ENCODE data around the gene BHLHE40. TPM values are rescaled to one million over a fixed set of nuclear protein-coding genes. Genes with fewer than 3 reads are reported as not detected.

The BHLHE40 gene
- total and polyA plus RNA-seq, 2 of the 8 experiments (the other 6 are each of a cell fraction or from before 2014, with no cell fraction given), result 1.5 to 2.2 TPM

- TF ChIP-seq CHD2 (IDR thresholded peaks at IDR 0.05; ENCODE audit: low read length) (no peak), KDM1A (IDR thresholded peaks at IDR 0.05; ENCODE audit: borderline replicate concordance, low read length) (no peak), JUND (IDR thresholded peaks at IDR 0.05; ENCODE audit: low read length) (no peak), SIRT6 (IDR thresholded peaks at IDR 0.05; ENCODE audit: low read length) (no peak)
- TF ChIP-seq, protein P1, sequence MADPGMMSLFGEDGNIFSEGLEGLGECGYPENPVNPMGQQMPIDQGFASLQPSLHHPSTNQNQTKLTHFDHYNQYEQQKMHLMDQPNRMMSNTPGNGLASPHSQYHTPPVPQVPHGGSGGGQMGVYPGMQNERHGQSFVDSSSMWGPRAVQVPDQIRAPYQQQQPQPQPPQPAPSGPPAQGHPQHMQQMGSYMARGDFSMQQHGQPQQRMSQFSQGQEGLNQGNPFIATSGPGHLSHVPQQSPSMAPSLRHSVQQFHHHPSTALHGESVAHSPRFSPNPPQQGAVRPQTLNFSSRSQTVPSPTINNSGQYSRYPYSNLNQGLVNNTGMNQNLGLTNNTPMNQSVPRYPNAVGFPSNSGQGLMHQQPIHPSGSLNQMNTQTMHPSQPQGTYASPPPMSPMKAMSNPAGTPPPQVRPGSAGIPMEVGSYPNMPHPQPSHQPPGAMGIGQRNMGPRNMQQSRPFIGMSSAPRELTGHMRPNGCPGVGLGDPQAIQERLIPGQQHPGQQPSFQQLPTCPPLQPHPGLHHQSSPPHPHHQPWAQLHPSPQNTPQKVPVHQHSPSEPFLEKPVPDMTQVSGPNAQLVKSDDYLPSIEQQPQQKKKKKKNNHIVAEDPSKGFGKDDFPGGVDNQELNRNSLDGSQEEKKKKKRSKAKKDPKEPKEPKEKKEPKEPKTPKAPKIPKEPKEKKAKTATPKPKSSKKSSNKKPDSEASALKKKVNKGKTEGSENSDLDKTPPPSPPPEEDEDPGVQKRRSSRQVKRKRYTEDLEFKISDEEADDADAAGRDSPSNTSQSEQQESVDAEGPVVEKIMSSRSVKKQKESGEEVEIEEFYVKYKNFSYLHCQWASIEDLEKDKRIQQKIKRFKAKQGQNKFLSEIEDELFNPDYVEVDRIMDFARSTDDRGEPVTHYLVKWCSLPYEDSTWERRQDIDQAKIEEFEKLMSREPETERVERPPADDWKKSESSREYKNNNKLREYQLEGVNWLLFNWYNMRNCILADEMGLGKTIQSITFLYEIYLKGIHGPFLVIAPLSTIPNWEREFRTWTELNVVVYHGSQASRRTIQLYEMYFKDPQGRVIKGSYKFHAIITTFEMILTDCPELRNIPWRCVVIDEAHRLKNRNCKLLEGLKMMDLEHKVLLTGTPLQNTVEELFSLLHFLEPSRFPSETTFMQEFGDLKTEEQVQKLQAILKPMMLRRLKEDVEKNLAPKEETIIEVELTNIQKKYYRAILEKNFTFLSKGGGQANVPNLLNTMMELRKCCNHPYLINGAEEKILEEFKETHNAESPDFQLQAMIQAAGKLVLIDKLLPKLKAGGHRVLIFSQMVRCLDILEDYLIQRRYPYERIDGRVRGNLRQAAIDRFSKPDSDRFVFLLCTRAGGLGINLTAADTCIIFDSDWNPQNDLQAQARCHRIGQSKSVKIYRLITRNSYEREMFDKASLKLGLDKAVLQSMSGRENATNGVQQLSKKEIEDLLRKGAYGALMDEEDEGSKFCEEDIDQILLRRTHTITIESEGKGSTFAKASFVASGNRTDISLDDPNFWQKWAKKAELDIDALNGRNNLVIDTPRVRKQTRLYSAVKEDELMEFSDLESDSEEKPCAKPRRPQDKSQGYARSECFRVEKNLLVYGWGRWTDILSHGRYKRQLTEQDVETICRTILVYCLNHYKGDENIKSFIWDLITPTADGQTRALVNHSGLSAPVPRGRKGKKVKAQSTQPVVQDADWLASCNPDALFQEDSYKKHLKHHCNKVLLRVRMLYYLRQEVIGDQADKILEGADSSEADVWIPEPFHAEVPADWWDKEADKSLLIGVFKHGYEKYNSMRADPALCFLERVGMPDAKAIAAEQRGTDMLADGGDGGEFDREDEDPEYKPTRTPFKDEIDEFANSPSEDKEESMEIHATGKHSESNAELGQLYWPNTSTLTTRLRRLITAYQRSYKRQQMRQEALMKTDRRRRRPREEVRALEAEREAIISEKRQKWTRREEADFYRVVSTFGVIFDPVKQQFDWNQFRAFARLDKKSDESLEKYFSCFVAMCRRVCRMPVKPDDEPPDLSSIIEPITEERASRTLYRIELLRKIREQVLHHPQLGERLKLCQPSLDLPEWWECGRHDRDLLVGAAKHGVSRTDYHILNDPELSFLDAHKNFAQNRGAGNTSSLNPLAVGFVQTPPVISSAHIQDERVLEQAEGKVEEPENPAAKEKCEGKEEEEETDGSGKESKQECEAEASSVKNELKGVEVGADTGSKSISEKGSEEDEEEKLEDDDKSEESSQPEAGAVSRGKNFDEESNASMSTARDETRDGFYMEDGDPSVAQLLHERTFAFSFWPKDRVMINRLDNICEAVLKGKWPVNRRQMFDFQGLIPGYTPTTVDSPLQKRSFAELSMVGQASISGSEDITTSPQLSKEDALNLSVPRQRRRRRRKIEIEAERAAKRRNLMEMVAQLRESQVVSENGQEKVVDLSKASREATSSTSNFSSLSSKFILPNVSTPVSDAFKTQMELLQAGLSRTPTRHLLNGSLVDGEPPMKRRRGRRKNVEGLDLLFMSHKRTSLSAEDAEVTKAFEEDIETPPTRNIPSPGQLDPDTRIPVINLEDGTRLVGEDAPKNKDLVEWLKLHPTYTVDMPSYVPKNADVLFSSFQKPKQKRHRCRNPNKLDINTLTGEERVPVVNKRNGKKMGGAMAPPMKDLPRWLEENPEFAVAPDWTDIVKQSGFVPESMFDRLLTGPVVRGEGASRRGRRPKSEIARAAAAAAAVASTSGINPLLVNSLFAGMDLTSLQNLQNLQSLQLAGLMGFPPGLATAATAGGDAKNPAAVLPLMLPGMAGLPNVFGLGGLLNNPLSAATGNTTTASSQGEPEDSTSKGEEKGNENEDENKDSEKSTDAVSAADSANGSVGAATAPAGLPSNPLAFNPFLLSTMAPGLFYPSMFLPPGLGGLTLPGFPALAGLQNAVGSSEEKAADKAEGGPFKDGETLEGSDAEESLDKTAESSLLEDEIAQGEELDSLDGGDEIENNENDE (IDR thresholded peaks at IDR 0.05; ENCODE audit: insufficient replicate concordance, low read length), result no peak
Observed at GRCh38 chr3:5004319-5005152, 25.3 kb downstream of the BHLHE40 start (continued).
